ENCODE results near the gene SAMD5. TPM values are rescaled to one million over a fixed set of nuclear protein-coding genes. Genes with fewer than 3 reads are reported as not detected.
"Not testable (repeated sequence)": the region's sequence is repeated elsewhere in the genome, so short reads cannot be mapped to it uniquely, and the experiment has no call there.

SAMD5 gene
- total RNA-seq, 1 donor = 1.1 TPM

- H3K4me1 ChIP-seq (ENCODE audit: insufficient read depth, low read length) = no peaks in the 10 kb centered on the region
- no peaks in the 10 kb centered on the region for H3K27me3 ChIP-seq (ENCODE audit: insufficient read depth, low read length)
- no peaks in the 10 kb centered on the region for H3K9me3 ChIP-seq (ENCODE audit: low read depth, low read length)
- H2AFZ ChIP-seq (ENCODE audit: low read length) = no peak overlapping the region
- H3K4me2 ChIP-seq (ENCODE audit: insufficient read depth, low read length) = no peak overlapping the region
- no peaks in the 10 kb centered on the region for H3K36me3 ChIP-seq (ENCODE audit: insufficient read depth, low read length)
- no peaks in the 10 kb centered on the region for H4K20me1 ChIP-seq (ENCODE audit: insufficient read depth, low read length)
- TF ChIP-seq CTCF (IDR thresholded peaks at IDR 0.05; ENCODE audit: extremely low read depth, low read depth, low read length) = no peak
- no peaks in the 10 kb centered on the region for H3K79me2 ChIP-seq (ENCODE audit: insufficient read depth, low read length)
- H3K27ac ChIP-seq (ENCODE audit: low read depth, low read length) = no peak overlapping the region
- DNase-seq (ENCODE audit: insufficient read length, low spot score, missing footprints) = no peak
- H3K4me3 ChIP-seq (ENCODE audit: insufficient read depth, low read length) = no peak overlapping the region
Observed at GRCh38 chr6:147540075-147540474, 31.6 kb downstream of the SAMD5 start.

GRCh38 chr6:147542436-147542835 lies 33.9 kb downstream of the SAMD5 start:
- not testable (repeated sequence) for H3K27me3 ChIP-seq (ENCODE audit: insufficient read depth, low read length); H3K4me1 ChIP-seq (ENCODE audit: insufficient read depth, low read length); H3K36me3 ChIP-seq (ENCODE audit: insufficient read depth, low read length); H3K4me3 ChIP-seq (ENCODE audit: insufficient read depth, low read length); H4K20me1 ChIP-seq (ENCODE audit: insufficient read depth, low read length); H3K27ac ChIP-seq (ENCODE audit: low read depth, low read length); H2AFZ ChIP-seq (ENCODE audit: low read length); DNase-seq (ENCODE audit: insufficient read length, low spot score, missing footprints); H3K79me2 ChIP-seq (ENCODE audit: insufficient read depth, low read length); H3K9me3 ChIP-seq (ENCODE audit: low read depth, low read length); H3K4me2 ChIP-seq (ENCODE audit: insufficient read depth, low read length)

GRCh38 chr6:147544420-147544819 lies 35.9 kb downstream of the SAMD5 start:
- Histone ChIP-seq H3K79me2 (ENCODE audit: insufficient read depth, low read length) (no peaks in the 10 kb centered on the region), H3K36me3 (ENCODE audit: insufficient read depth, low read length) (no peaks in the 10 kb centered on the region), H3K4me1 (ENCODE audit: insufficient read depth, low read length) (no peaks in the 10 kb centered on the region), H3K4me2 (ENCODE audit: insufficient read depth, low read length) (no peak overlapping the region), H4K20me1 (ENCODE audit: insufficient read depth, low read length) (no peaks in the 10 kb centered on the region), H3K27me3 (ENCODE audit: insufficient read depth, low read length) (no peaks in the 10 kb centered on the region), H3K9me3 (ENCODE audit: low read depth, low read length) (no peaks in the 10 kb centered on the region), H3K27ac (ENCODE audit: low read depth, low read length) (no peak overlapping the region), H3K4me3 (ENCODE audit: insufficient read depth, low read length) (no peak overlapping the region), H2AFZ (ENCODE audit: low read length) (no peak overlapping the region)
- no peak for DNase-seq (ENCODE audit: insufficient read length, low spot score, missing footprints)
- TF ChIP-seq CTCF (IDR thresholded peaks at IDR 0.05; ENCODE audit: extremely low read depth, low read depth, low read length) = no peak

- no peak for TF ChIP-seq CTCF (IDR thresholded peaks at IDR 0.05; ENCODE audit: extremely low read depth, low read depth, low read length)
- Histone ChIP-seq H3K36me3 (ENCODE audit: insufficient read depth, low read length) (no peaks in the 10 kb centered on the region), H4K20me1 (ENCODE audit: insufficient read depth, low read length) (no peaks in the 10 kb centered on the region), H3K27ac (ENCODE audit: low read depth, low read length) (no peak overlapping the region), H3K4me1 (ENCODE audit: insufficient read depth, low read length) (no peaks in the 10 kb centered on the region), H3K4me2 (ENCODE audit: insufficient read depth, low read length) (no peak overlapping the region), H2AFZ (ENCODE audit: low read length) (no peak overlapping the region), H3K9me3 (ENCODE audit: low read depth, low read length) (no peaks in the 10 kb centered on the region), H3K79me2 (ENCODE audit: insufficient read depth, low read length) (no peaks in the 10 kb centered on the region), H3K27me3 (ENCODE audit: insufficient read depth, low read length) (no peaks in the 10 kb centered on the region), H3K4me3 (ENCODE audit: insufficient read depth, low read length) (no peak overlapping the region)
- DNase-seq (ENCODE audit: insufficient read length, low spot score, missing footprints) = no peak
Observed at GRCh38 chr6:147546501-147547368, 38.2 kb downstream of the SAMD5 start.
